Osteoblast (primary cell): ENCODE data around the gene TMEM185A. TPM values are rescaled to one million over a fixed set of nuclear protein-coding genes. Genes with fewer than 3 reads are reported as not detected.
"Not testable (repeated sequence)": the region's sequence is repeated elsewhere in the genome, so short reads cannot be mapped to it uniquely, and the experiment has no call there.

ENCODE experiments used
- DNase-seq: peaks from one replicate; pipeline ENCODE4 v3.0.0; 2011; ENCODE audit warnings: low spot score, mixed read lengths; ENCODE audit not compliant: insufficient read length; ENCODE audit errors: missing footprints
- H2AFZ ChIP-seq: 2 replicates; pipeline ENCODE4 v1.6.0; 2011; ENCODE audit warnings: mild to moderate bottlenecking, low read length
- H3K27ac ChIP-seq: 2 replicates; pipeline ENCODE4 v1.5.1; 2011; ENCODE audit warnings: mild to moderate bottlenecking, low read depth, low read length, moderate library complexity
- H3K27me3 ChIP-seq: 2 replicates; pipeline ENCODE4 v1.6.0; 2012; ENCODE audit warnings: mild to moderate bottlenecking, control low read depth, inconsistent platforms, low read length, moderate library complexity; ENCODE audit not compliant: insufficient read depth
- H3K36me3 ChIP-seq: 2 replicates; pipeline ENCODE4 v1.5.1; 2011; ENCODE audit warnings: mild to moderate bottlenecking, low read length, control low read depth, moderate library complexity; ENCODE audit not compliant: insufficient read depth
- H3K4me1 ChIP-seq: 2 replicates; pipeline ENCODE4 v1.5.1; 2011; ENCODE audit warnings: mild to moderate bottlenecking, low read length, control low read depth, moderate library complexity; ENCODE audit not compliant: insufficient read depth
- H3K4me2 ChIP-seq: 2 replicates; pipeline ENCODE4 v1.6.0; 2011; ENCODE audit warnings: mild to moderate bottlenecking, low read length; ENCODE audit not compliant: insufficient read depth
- H3K4me3 ChIP-seq: fragments of 200-600 bp; sonication (generic); 3 replicates; pipeline ENCODE4 v1.5.1; 2012; ENCODE audit warnings: mild to moderate bottlenecking, low read length, inconsistent platforms; ENCODE audit not compliant: insufficient read depth
- H3K79me2 ChIP-seq: 2 replicates; pipeline ENCODE4 v1.6.0; 2012; ENCODE audit warnings: mild to moderate bottlenecking, low read length, control low read depth, inconsistent platforms; ENCODE audit not compliant: insufficient read depth
- H3K9me3 ChIP-seq: 2 replicates; pipeline ENCODE4 v1.5.1; 2011; ENCODE audit warnings: low read depth, low read length, control low read depth
- H4K20me1 ChIP-seq: 2 replicates; pipeline ENCODE4 v1.6.0; 2012; ENCODE audit warnings: mild to moderate bottlenecking, low read length, control low read depth; ENCODE audit not compliant: insufficient read depth
- total RNA-seq: library from RNA; depleted of rRNA; stranded (reverse); fragments of >200 nt; gene quantifications from 2 replicates; pipeline ENCODE4 v1.2.3, GENCODE V29; 2012

TMEM185A gene
- total RNA-seq, 1 donor: 16.6 TPM

DNA sequence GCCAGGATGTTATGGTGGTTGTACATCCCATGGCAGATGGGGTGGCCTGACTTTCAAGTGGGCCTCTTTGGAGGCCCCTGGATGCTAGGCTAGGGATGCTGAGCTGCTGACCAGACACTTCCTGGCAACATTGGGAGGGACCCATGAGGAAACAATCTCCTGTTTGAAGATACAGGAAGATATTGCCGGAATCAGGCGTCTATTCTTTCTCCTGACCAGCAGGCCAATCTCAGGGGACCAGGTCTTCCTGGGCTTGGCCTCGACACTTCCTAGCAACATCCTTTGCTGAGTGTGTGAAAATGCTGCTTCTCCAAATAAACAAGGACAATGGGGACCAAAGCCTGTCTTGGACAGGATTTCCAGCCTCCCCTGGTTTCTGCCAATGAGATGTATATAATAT, 83.8 kb downstream of the TMEM185A start:
- H3K4me2 ChIP-seq, H3K4me1 ChIP-seq, H3K4me3 ChIP-seq, DNase-seq, H2AFZ ChIP-seq, H3K36me3 ChIP-seq, H3K27ac ChIP-seq, H3K27me3 ChIP-seq, H4K20me1 ChIP-seq, H3K79me2 ChIP-seq, H3K9me3 ChIP-seq: not testable (repeated sequence)

GRCh38 chrX:149546962-149547361, 84.6 kb downstream of the TMEM185A start:
- not testable (repeated sequence) for H3K9me3 ChIP-seq

More at GRCh38 chrX:149546962-149547361, 84.6 kb downstream of the TMEM185A start:
- not testable (repeated sequence) for H3K27ac ChIP-seq, H3K36me3 ChIP-seq, H3K27me3 ChIP-seq, H3K4me3 ChIP-seq, H3K79me2 ChIP-seq, H3K4me2 ChIP-seq, DNase-seq, H2AFZ ChIP-seq, H4K20me1 ChIP-seq, H3K4me1 ChIP-seq

Other genes with a start within 250 kb of the TMEM185A start
- gene IDS, start 126.5 kb downstream of the TMEM185A start, total RNA-seq: 48.9 and 50.4 TPM in 2 replicates
- gene EOLA1, start 90.8 kb downstream of the TMEM185A start, total RNA-seq: 12.1 and 13.0 TPM in 2 replicates
- not detected in 2 replicates for gene HSFX3, start 81.9 kb downstream of the TMEM185A start, total RNA-seq
- gene MAGEA9B, start 44.3 kb downstream of the TMEM185A start, total RNA-seq: not detected in 2 replicates
- gene HSFX2, start 36.5 kb downstream of the TMEM185A start, total RNA-seq: 0.36 TPM in 1 of 2 replicates, not detected in the other
- not detected in 2 replicates for gene MAGEA11, start 80.3 kb upstream of the TMEM185A start, total RNA-seq
- 0.36 and 0.59 TPM in 2 replicates for gene HSFX1, start 142.3 kb upstream of the TMEM185A start, total RNA-seq
- not detected in 2 replicates for gene MAGEA9, start 150.1 kb upstream of the TMEM185A start, total RNA-seq
- gene MAGEA8, start 249.4 kb upstream of the TMEM185A start, total RNA-seq: not detected in 2 replicates